Brain microvascular endothelial cell (primary cell): ENCODE results near the gene TXN2.
"Not testable (repeated sequence)": the region's sequence is repeated elsewhere in the genome, so short reads cannot be mapped to it uniquely, and the experiment has no call there.

Source experiments
- DNase-seq: peaks from one replicate; pipeline ENCODE4 v3.0.0-alpha.2; 2020
- H3K27ac ChIP-seq: fragments of 250-450 bp; sonication (Bioruptor Pico); 2 replicates; pipeline ENCODE4 v1.5.1; 2020; ENCODE audit warnings: mild to moderate bottlenecking, moderate library complexity
- H3K27me3 ChIP-seq: fragments of 250-450 bp; sonication (Bioruptor Pico); replicated peaks from 2 replicates; pipeline ENCODE4 v1.5.1; 2020; ENCODE audit warnings: mild to moderate bottlenecking
- H3K36me3 ChIP-seq: fragments of 250-450 bp; sonication (Bioruptor Pico); replicated peaks from 2 replicates; pipeline ENCODE4 v1.5.1; 2020; ENCODE audit warnings: mild to moderate bottlenecking
- H3K4me3 ChIP-seq: 2 replicates; pipeline ENCODE4 v1.5.1; 2011; ENCODE audit warnings: low read depth, mild to moderate bottlenecking, control low read depth, low read length, moderate library complexity
- in situ Hi-C: cut with HindIII; loops from 2 replicates; pipeline ENCODE4 v1.10.0; 2017; ENCODE audit warnings: low sequenced_read_pairs, low pct_ligation_motif_present
- TF ChIP-seq, protein P1 (sequence below): IDR thresholded peaks from 2 replicates; pipeline ENCODE4 v1.5.1; 2011; ENCODE audit warnings: low read depth, mild to moderate bottlenecking, moderate library complexity, low read length, control low read depth, inconsistent platforms; ENCODE audit errors: missing control alignments

Gene TXN2

DNA sequence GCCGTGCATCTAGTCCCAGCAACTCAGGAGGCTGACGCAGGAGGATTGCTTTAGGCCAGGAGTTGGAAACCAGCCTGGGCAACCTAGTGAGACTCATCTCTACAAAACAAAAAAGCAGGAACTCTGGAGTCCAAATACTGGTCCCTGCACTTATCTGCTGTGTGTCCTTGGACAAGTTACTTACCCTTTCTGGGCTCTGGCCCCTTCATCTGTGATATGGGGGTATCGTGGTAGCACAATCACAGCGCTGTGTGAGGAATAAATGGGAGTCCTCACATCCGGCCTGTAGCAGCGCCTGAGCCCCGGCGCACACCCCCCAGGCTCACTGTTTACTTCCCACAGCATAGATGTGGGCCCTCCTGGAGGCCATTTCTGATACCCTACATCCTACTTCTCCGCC, 49.5 kb downstream of the TXN2 start:
- in situ Hi-C loops: no loop called here
- no peak for DNase-seq
- no peaks in the 10 kb centered on the region for H3K36me3 ChIP-seq
- TF ChIP-seq, protein P1, sequence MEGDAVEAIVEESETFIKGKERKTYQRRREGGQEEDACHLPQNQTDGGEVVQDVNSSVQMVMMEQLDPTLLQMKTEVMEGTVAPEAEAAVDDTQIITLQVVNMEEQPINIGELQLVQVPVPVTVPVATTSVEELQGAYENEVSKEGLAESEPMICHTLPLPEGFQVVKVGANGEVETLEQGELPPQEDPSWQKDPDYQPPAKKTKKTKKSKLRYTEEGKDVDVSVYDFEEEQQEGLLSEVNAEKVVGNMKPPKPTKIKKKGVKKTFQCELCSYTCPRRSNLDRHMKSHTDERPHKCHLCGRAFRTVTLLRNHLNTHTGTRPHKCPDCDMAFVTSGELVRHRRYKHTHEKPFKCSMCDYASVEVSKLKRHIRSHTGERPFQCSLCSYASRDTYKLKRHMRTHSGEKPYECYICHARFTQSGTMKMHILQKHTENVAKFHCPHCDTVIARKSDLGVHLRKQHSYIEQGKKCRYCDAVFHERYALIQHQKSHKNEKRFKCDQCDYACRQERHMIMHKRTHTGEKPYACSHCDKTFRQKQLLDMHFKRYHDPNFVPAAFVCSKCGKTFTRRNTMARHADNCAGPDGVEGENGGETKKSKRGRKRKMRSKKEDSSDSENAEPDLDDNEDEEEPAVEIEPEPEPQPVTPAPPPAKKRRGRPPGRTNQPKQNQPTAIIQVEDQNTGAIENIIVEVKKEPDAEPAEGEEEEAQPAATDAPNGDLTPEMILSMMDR: no peak
- no peak overlapping the region for H3K4me3 ChIP-seq
- no peaks in the 10 kb centered on the region for H3K27me3 ChIP-seq
- peak overlapping the region; percentile 62 for H3K27ac ChIP-seq

DNA sequence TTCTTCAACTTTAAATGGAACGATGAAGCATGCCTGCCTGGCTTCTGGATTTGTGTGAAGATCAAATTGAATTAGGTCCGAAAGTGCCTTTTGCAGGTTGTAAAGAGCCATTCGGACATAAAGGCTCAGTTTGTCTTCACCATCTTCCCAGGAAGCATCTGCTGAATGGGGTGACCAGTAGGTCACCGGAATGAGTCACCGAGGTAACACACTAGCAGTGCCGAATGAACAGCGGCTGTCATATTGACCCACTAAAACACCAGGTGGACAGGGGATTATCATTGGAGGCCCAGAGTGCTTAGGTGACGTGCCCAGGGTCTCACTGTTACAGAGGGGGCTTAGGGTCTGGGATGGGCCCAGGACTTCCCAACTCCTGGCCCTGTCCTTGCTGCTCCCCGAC, 50.6 kb downstream of the TXN2 start:
- no peak overlapping the region for H3K27ac ChIP-seq
- DNase-seq: peak; percentile 48

DNA sequence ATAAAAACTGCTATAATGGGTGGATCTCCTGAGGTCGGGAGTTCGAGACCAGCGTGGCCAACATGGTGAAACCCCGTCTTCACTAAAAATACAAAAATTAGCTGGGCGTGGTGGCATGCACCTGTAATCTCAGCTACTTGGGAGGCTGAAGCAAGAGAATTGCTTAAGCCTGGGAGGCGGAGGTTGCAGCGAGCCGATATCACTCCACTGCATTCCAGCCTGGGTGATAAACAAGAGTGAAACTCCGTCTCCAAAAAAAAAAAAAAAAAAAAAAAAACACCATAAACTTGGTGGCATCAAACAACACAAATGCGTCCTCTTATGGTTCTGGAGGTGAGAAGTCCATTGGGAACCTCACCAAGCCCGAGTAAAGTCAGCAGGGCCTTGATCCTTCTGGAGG, 53.5 kb downstream of the TXN2 start:
- in situ Hi-C loops, DNase-seq, H3K27ac ChIP-seq, H3K27me3 ChIP-seq, H3K36me3 ChIP-seq, H3K4me3 ChIP-seq: not testable (repeated sequence)

More for the DNA sequence above, 50.6 kb downstream of the TXN2 start:
- H3K36me3 ChIP-seq: no peaks in the 10 kb centered on the region
- H3K27me3 ChIP-seq: no peaks in the 10 kb centered on the region
- TF ChIP-seq, protein P1: no peak
- H3K4me3 ChIP-seq: no peak overlapping the region
- in situ Hi-C loops: no loop called here

DNA sequence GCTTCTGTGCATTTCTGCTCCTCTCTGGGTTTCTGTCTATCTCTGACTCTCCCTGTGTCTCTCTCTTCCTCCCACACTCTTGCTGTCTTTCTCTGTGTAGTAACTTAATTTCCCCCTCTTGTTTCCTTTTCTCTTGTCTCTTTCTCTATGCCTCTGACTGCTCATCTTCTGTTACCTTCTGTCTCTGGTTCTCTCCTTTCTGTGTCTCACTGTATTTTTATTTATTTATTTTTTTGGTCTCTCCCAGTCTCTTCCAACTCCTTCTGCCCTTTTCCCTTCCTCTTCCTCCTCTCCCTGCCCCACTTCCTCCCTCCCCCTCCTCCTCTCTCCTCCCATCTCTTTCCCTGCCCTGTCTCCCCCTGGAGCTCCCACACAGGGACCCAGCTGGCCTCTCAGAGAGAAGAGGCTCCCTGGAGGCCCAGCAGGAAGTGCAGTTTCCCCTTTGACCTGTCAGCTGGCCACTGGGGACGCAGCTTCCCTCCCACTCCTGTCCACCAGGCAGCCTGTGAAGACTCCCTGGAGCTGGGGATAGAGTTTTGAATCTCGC, 55.4 kb downstream of the TXN2 start:
- no peak for DNase-seq
- Histone ChIP-seq H3K36me3 (no peaks in the 10 kb centered on the region), H3K4me3 (no peak overlapping the region), H3K27me3 (no peaks in the 10 kb centered on the region), H3K27ac (peak overlapping the region; percentile 26)
- in situ Hi-C loops: no loop called here
- TF ChIP-seq, protein P1: peak; percentile 26

DNA sequence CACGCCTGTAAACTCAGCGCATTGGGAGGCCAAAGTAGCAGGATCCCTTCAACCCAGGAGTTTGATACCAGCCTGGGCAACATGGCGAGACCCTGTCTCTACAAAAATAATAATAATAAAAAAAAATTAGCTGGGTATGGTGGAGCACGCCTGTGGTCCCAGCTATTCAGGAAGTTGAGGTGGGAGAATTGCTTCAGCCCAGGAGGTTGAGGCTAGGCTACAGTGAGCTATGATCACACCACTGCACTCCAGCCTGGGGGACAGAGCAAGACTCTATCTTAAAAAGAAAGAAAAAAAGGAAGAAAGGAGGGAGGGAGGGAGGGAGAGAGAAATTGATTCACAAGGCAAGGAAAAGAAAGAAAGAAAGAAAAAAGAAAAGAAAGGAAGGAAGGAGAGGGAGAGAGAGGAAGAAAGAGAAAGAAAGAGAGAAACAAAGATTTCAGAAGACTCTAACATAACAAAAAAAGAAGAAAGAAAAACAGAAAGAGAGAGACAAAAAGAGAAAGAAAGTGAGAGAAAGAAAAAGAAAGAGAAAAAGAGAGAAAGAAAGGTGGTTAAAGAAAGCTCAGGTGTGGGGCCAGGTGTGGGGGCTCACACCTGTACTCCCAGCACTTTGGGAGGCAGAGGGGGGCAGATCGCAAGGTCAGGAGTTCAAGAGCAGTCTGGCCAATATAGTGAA, 56.4 kb downstream of the TXN2 start:
- TF ChIP-seq, protein P1: no peak
- no peak for DNase-seq
- H3K27me3 ChIP-seq: no peaks in the 10 kb centered on the region
- no peak overlapping the region for H3K27ac ChIP-seq
- in situ Hi-C loops: no loop called here
- no peak overlapping the region for H3K4me3 ChIP-seq
- H3K36me3 ChIP-seq: no peaks in the 10 kb centered on the region

DNA sequence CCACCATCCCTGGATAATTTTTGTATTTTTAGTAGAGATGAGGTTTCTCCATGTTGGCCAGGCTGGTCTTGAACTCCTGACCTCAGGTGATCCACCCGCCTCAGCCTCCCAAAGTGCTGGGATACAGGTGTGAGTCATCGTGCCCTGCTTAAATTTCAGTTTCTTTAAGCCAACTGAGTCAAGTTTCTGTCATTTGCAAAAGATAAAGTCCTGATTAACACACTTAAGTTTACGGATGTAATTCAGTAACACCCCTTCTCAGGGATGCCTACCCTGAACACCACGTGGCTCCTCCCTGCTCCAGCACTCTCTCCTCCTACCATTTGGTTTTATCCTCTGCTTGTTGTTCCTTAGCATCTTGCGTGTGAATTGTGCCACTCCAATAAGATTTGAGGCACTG, 57.0 kb downstream of the TXN2 start:
- DNase-seq, H3K4me3 ChIP-seq, H3K36me3 ChIP-seq, H3K27me3 ChIP-seq, in situ Hi-C loops, H3K27ac ChIP-seq: not testable (repeated sequence)
